HG02840 (cell line): Measurements from ENCODE around the gene CRCP.
"Not testable (repeated sequence)": the region's sequence is repeated elsewhere in the genome, so short reads cannot be mapped to it uniquely, and the experiment has no call there.

Experiments used
- ATAC-seq: cut with Tn5 transposase; IDR thresholded peaks from one replicate; pipeline ENCODE4 v1.9.1; 2021; ENCODE audit warnings: mild to moderate bottlenecking, moderate library complexity, moderate number of reproducible peaks; ENCODE audit not compliant: unreplicated experiment, low FRiP score

The CRCP gene

DNA sequence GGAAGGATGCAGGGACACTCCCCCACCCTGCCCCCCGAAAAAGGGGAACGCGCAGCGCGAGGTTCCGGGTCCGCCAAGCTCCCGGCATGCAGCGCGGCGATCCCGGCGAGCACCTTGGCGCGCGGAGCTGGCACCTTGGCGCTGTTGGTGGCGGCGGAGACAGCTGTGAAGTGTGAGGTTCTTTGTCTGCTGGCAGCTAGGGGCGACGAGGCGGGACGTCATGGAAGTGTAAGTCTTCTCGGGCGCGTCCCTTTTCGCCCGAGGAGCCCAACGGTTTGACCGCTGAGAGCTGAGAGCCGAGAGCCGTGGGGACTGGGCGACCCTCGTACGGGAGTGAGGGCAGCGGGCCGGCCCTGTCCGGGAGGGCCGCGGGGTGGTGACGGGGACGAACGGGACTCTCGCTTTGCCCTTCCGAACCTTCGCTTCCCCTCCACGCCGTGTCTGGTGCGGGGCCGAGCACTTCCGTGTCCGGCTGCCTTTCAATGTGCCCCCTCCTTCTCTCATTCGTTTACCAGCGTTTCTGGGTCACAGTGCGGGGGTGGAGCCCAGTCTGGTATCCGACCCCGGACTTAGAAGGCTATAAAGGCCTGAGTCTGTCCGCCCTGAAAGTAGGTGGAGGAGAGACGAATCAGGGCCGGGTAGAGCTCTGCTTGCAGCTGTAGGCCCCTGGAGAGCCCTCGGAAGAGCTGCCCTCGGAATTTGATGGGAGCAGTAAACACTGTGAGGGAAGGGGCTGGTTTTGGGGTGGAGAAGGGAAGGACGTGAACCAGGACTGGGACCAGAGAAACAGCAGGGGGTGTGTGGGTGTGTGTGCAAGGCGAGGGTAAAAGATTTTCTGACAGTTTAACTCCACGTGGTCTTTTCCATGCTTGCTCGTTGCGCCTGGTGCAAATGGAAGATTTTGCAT lies at the start of gene CRCP:
TSS of gene CRCP (plus strand) at position 105 of the 907 bp plus-strand sequence. CDS start at position 221, 116 bp downstream.
- ATAC-seq: peak; percentile 89

DNA sequence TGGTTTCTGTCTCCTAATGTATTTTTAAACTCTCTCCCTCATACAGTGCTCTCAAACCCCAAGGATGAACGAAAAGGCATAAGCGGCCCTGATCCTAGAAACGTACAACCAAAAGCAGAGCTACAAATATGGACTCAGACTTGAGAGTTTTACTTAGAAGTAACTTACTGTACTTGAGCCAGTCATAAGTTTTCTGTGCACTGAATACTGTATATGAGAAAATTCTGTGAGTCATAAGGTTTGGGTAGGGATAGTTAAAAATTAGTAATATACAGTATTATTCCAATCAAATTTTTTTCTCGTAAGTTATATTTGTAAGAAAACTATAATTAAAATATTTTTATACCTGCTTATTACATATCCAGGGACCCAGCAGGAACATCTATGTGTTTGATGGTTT lies 44.9 kb upstream of the CRCP start:
- no peak for ATAC-seq

GRCh38 chr7:66070222-66070621 lies 44.4 kb upstream of the CRCP start:
- no peak for ATAC-seq

GRCh38 chr7:66072208-66072607 lies 42.4 kb upstream of the CRCP start:
- not testable (repeated sequence) for ATAC-seq

DNA sequence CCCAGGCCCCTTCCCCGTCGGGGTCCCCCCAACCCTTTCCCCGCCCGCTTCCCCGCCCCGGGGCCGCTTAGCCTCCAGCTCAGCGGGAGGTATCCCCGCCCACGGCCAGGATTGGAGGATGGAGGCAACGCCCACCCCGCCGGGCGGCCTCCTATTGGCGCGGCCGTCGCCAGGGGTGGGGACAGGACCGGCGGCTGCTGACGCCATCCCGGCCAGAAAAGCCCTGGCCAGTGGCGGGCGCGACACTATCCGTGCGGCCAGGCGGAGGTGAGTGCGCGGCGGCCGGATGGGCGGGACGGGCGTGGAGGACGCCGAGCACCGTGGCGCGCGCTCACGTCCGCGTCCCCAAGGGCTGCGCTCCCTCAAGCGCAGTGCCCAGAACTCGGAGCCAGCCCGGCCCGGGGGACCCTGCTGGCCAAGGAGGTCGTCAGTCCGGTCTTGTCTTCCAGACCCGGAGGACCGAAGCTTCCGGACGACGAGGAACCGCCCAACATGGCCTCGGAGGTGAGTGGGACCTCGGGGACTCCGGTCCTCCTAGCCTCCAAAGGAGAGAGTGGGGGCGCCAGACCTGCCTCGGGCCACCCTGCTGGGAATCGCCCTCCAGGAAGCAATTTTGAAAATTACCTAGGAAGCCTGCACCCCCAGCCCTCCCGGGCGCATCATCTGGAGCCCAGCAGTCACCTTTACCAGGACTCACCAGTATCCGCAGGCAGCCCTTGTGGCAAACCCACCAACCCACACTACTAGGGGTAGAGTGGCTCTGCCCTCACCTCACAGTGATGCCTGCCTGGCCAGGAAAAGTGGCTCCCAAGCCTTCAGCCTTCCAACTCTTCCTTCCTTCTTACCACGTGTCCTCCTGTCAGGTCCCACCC lies 38.8 kb upstream of the CRCP start, which contains the start of gene ASL:
TSS of gene ASL (plus strand) at position 230 of the 872 bp plus-strand sequence. CDS start at position 493, 263 bp downstream.
- ATAC-seq: peak; percentile 99

GRCh38 chr7:66076462-66077329 lies 38.0 kb upstream of the CRCP start:
- no peak for ATAC-seq

GRCh38 chr7:66078067-66078466 lies 36.6 kb upstream of the CRCP start:
- no peak for ATAC-seq

- no peak for ATAC-seq
Observed at GRCh38 chr7:66082083-66082482, 32.6 kb upstream of the CRCP start.

- ATAC-seq: no peak
Observed at GRCh38 chr7:66082886-66083415, 31.7 kb upstream of the CRCP start.

GRCh38 chr7:66083677-66084076 lies 31.0 kb upstream of the CRCP start:
- no peak for ATAC-seq

DNA sequence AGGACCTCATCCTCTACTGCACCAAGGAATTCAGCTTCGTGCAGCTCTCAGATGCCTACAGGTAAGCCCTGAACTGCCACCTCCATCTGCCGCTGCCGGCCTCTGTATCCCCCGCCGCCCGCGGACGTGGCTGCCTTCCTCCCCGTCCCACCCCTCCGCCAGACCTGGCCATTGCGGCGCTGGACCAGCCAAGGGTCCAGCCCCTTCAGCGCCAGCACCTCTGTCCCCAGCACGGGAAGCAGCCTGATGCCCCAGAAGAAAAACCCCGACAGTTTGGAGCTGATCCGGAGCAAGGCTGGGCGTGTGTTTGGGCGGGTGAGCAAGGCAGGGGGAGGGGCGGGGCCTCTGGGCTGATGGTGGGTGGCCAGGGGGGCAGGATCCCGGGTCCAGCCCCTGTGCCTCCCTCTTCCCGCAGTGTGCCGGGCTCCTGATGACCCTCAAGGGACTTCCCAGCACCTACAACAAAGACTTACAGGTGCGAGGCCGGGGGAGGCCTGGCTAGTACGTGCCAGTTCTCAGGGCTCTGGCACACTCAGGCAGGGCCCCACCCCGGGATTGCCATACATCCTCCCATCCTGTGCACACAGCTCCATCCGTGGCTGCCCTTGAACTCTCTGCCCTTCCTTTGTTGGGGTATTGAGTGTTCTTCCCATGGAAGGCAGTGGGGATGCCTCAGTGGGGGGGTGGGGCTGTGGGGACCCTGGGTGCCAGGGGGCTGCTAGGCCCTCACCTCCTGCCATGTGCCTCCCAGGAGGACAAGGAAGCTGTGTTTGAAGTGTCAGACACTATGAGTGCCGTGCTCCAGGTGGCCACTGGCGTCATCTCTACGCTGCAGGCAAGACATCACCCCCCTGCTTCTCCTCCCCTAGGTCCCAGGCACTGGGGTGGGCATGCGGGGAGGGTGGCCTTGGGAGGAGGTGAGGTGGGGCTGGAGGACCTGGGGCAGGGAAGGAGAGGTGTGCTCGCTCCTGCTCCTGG lies 25.5 kb upstream of the CRCP start:
- ATAC-seq: no peak

DNA sequence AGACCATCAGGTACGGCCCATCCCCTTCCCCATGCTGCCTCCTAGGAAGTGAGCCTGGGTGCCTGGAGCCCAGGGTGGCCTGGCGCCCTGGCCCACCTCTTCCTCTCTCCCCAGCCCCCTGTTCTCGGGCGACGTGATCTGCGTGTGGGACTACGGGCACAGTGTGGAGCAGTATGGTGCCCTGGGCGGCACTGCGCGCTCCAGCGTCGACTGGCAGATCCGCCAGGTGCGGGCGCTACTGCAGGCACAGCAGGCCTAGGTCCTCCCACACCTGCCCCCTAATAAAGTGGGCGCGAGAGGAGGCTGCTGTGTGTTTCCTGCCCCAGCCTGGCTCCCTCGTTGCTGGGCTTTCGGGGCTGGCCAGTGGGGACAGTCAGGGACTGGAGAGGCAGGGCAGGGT lies 22.0 kb upstream of the CRCP start:
- ATAC-seq: no peak

GRCh38 chr7:66095010-66095409 lies 19.6 kb upstream of the CRCP start:
- no peak for ATAC-seq

- ATAC-seq: no peak
Observed at GRCh38 chr7:66099232-66099550, 15.5 kb upstream of the CRCP start.

DNA sequence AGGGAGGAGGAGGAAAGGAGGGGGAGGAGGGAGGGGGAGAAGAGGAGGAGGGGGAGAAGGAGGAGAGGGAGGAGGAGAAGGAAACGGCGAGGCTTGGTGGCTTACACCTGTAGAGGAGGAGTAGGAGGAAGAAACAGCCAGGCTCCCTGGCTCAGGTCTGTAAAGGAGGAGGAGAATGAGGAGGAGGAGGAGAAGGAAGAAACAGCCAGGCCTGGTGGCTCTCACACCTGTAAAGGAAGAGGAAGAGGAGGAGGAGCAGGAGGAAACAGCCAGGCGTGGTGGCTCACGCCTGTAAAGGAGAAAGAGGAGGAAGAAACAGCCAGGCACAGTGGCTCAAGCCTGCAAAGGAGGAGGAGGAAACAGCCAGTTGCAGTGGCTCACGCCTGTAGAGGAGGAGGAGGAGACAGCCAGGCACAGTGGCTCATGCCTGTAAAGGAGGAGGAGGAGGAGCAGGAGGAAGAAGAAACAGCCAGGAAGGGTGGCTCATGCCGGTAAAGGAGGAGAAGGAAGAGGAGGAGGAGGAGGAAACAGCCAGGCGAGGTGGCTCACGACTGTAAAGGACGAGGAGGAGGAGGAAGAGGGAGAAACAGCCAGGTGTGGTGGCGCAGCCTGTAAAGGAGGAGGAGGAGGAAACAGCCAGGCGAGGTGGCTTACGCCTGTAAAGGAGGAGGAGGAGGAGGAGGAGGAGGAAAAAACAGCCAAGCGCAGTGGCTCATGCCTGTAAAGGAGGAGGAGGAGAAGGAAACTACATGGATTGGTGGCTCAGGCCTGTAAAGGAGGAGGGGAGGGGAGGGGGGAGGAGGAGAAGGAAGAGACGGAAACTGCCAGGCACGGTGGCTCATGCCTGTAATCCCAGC lies 14.9 kb upstream of the CRCP start:
- ATAC-seq: peak; percentile 71

- ATAC-seq: no peak
Observed at GRCh38 chr7:66100408-66101050, 14.1 kb upstream of the CRCP start.

DNA sequence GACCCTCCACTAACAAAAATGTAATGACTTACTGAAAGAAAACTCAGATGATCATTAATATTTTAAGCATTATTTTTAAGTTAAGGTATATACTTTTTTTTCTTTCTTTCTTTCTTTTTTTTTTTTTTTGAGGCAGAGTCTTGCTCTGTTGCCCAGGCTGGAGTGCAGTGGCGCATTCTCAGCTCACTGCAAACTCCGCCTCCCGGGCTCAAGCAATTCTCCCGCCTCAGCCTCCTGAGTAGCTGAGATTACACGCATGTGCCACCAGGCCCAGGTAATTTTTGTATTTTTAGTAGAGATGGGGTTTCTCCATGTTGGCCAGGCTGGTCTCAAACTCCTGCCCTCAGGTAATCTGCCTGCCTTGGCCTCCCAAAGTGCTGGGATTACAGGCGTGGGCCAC lies 12.5 kb upstream of the CRCP start:
- ATAC-seq: not testable (repeated sequence)

GRCh38 chr7:66103994-66104393 lies 10.7 kb upstream of the CRCP start:
- not testable (repeated sequence) for ATAC-seq
